ENCODE results near the gene NOC4L.

GRCh38 chr12:132166093-132166492, 21.8 kb downstream of the NOC4L start:
- no peak for TF ChIP-seq ZNF274 (IDR thresholded peaks at IDR 0.05; ENCODE audit: low read depth, low read length)
- no peak for TF ChIP-seq YY1 (IDR thresholded peaks at IDR 0.05; ENCODE audit: insufficient read depth, insufficient read length)
- no peak for TF ChIP-seq SUZ12 (IDR thresholded peaks at IDR 0.05; ENCODE audit: extremely low read depth, insufficient read depth, insufficient read length)

Measured in NT2/D1 (cell line).